Measurements from ENCODE around the gene KLHL29. TPM values are rescaled to one million over a fixed set of nuclear protein-coding genes. Genes with fewer than 3 reads are reported as not detected.

KLHL29 gene
- total RNA-seq, 1 donor from 2014 or later = 36.5 TPM

- H3K36me3 Mint-ChIP-seq (ENCODE audit: unreplicated experiment) = peaks cover 13% of the 10 kb centered on the region
- no peak for DNase-seq
These were observed 158.7 kb downstream of the KLHL29 start for GRCh38 chr2:23543728-23544127.

GRCh38 chr2:23544589-23545295 is 159.8 kb downstream of the KLHL29 start:
- H3K27ac Mint-ChIP-seq (ENCODE audit: unreplicated experiment) = peak overlapping the region; percentile 86

More at GRCh38 chr2:23543728-23544127, 158.7 kb downstream of the KLHL29 start:
- H3K27ac Mint-ChIP-seq (ENCODE audit: unreplicated experiment) = peak overlapping the region; percentile 67
- peaks cover 12% of the 10 kb centered on the region for H3K27me3 Mint-ChIP-seq (ENCODE audit: unreplicated experiment)
- peaks cover 19% of the 10 kb centered on the region for H3K9me3 Mint-ChIP-seq (ENCODE audit: unreplicated experiment)
- H3K4me3 Mint-ChIP-seq (ENCODE audit: unreplicated experiment) = peak overlapping the region; percentile 52
- H3K4me1 Mint-ChIP-seq (ENCODE audit: low read depth, unreplicated experiment) = peaks cover 70% of the 10 kb centered on the region
- no peak for TF ChIP-seq CTCF (IDR thresholded peaks at IDR 0.05; ENCODE audit: partially characterized antibody, unreplicated experiment)

GRCh38 chr2:23545396-23545795 is 160.4 kb downstream of the KLHL29 start:
- Mint-ChIP-seq H3K4me3 (ENCODE audit: unreplicated experiment) (no peak overlapping the region), H3K4me1 (ENCODE audit: low read depth, unreplicated experiment) (peaks cover 73% of the 10 kb centered on the region)

More at GRCh38 chr2:23544589-23545295, 159.8 kb downstream of the KLHL29 start:
- peaks cover 19% of the 10 kb centered on the region for H3K9me3 Mint-ChIP-seq (ENCODE audit: unreplicated experiment)
- peaks cover 10% of the 10 kb centered on the region for H3K36me3 Mint-ChIP-seq (ENCODE audit: unreplicated experiment)
- TF ChIP-seq CTCF (IDR thresholded peaks at IDR 0.05; ENCODE audit: partially characterized antibody, unreplicated experiment) = no peak
- no peak for DNase-seq
- H3K4me3 Mint-ChIP-seq (ENCODE audit: unreplicated experiment) = peak overlapping the region; percentile 53
- peaks cover 69% of the 10 kb centered on the region for H3K4me1 Mint-ChIP-seq (ENCODE audit: low read depth, unreplicated experiment)
- peaks cover 12% of the 10 kb centered on the region for H3K27me3 Mint-ChIP-seq (ENCODE audit: unreplicated experiment)

GRCh38 chr2:23545811-23546210 is 160.8 kb downstream of the KLHL29 start:
- H3K27ac Mint-ChIP-seq (ENCODE audit: unreplicated experiment) = peak overlapping the region; percentile 86
- peak; percentile 50 for DNase-seq

More at GRCh38 chr2:23545396-23545795, 160.4 kb downstream of the KLHL29 start:
- Mint-ChIP-seq H3K27me3 (ENCODE audit: unreplicated experiment) (peaks cover 11% of the 10 kb centered on the region), H3K27ac (ENCODE audit: unreplicated experiment) (peak overlapping the region; percentile 86), H3K9me3 (ENCODE audit: unreplicated experiment) (peaks cover 21% of the 10 kb centered on the region), H3K36me3 (ENCODE audit: unreplicated experiment) (peaks cover 9% of the 10 kb centered on the region)
- no peak for DNase-seq
- no peak for TF ChIP-seq CTCF (IDR thresholded peaks at IDR 0.05; ENCODE audit: partially characterized antibody, unreplicated experiment)

More at GRCh38 chr2:23545811-23546210, 160.8 kb downstream of the KLHL29 start:
- peak overlapping the region; percentile 34 for H3K4me3 Mint-ChIP-seq (ENCODE audit: unreplicated experiment)
- H3K4me1 Mint-ChIP-seq (ENCODE audit: low read depth, unreplicated experiment) = peaks cover 74% of the 10 kb centered on the region
- peaks cover 21% of the 10 kb centered on the region for H3K9me3 Mint-ChIP-seq (ENCODE audit: unreplicated experiment)
- no peak for TF ChIP-seq CTCF (IDR thresholded peaks at IDR 0.05; ENCODE audit: partially characterized antibody, unreplicated experiment)
- peaks cover 9% of the 10 kb centered on the region for H3K36me3 Mint-ChIP-seq (ENCODE audit: unreplicated experiment)
- H3K27me3 Mint-ChIP-seq (ENCODE audit: unreplicated experiment) = peaks cover 11% of the 10 kb centered on the region
